HG03066 (cell line): ENCODE data around the gene B4GALNT3.

Experiments
- ATAC-seq: cut with Tn5 transposase; IDR thresholded peaks from one replicate; pipeline ENCODE4 v1.9.1; 2021; ENCODE audit warnings: low read depth; ENCODE audit not compliant: unreplicated experiment

Gene B4GALNT3

GRCh38 chr12:466762-467161 lies 7.0 kb downstream of the B4GALNT3 start:
- no peak for ATAC-seq

- no peak for ATAC-seq
Observed at GRCh38 chr12:467591-467990, 7.9 kb downstream of the B4GALNT3 start.

- no peak for ATAC-seq
Observed at GRCh38 chr12:468671-469389, 9.1 kb downstream of the B4GALNT3 start.

- no peak for ATAC-seq
Observed at GRCh38 chr12:470133-470532, 10.4 kb downstream of the B4GALNT3 start.

GRCh38 chr12:473198-473597 lies 13.5 kb downstream of the B4GALNT3 start:
- ATAC-seq = no peak

- ATAC-seq = no peak
Observed at GRCh38 chr12:473863-474577, 14.3 kb downstream of the B4GALNT3 start.

- ATAC-seq = no peak
Observed at GRCh38 chr12:475286-475685, 15.5 kb downstream of the B4GALNT3 start.

GRCh38 chr12:479161-479560 lies 19.4 kb downstream of the B4GALNT3 start:
- ATAC-seq = no peak

- no peak for ATAC-seq
Observed at GRCh38 chr12:480831-481816, 21.4 kb downstream of the B4GALNT3 start.

- no peak for ATAC-seq
Observed at GRCh38 chr12:482061-482460, 22.3 kb downstream of the B4GALNT3 start.

- no peak for ATAC-seq
Observed at GRCh38 chr12:484096-484495, 24.4 kb downstream of the B4GALNT3 start.

GRCh38 chr12:490260-490659 lies 30.5 kb downstream of the B4GALNT3 start:
- ATAC-seq = no peak

GRCh38 chr12:495466-495865 lies 35.7 kb downstream of the B4GALNT3 start:
- no peak for ATAC-seq

GRCh38 chr12:496736-497135 lies 37.0 kb downstream of the B4GALNT3 start:
- no peak for ATAC-seq

- ATAC-seq = no peak
Observed at GRCh38 chr12:497501-498160, 37.9 kb downstream of the B4GALNT3 start.

GRCh38 chr12:499837-500458 lies 40.2 kb downstream of the B4GALNT3 start:
- ATAC-seq = no peak

GRCh38 chr12:501722-502447 lies 42.1 kb downstream of the B4GALNT3 start:
- ATAC-seq = no peak

- no peak for ATAC-seq
Observed at GRCh38 chr12:503111-503761, 43.5 kb downstream of the B4GALNT3 start.

GRCh38 chr12:505221-505620 lies 45.5 kb downstream of the B4GALNT3 start:
- no peak for ATAC-seq
